Stimulated activated CD4-positive, alpha-beta T cell treated with anti-CD3 and anti-CD28 coated beads, Interleukin-12 subunit alpha, Interleukin-12 subunit beta, amount 100 ng/mL, for 4 hours (primary cell): ENCODE results near the gene STX8.
A peak's percentile ranks its signal among the peaks of the same experiment; 100 is the strongest.

Experiments
- DNase-seq: peaks from one replicate; pipeline ENCODE4 v3.0.0-alpha.2; 2020

STX8 gene

GRCh38 chr17:9334536-9335446 lies 240.8 kb downstream of the STX8 start:
- no peak for DNase-seq

- no peak for DNase-seq
Observed at GRCh38 chr17:9332132-9332494, 243.5 kb downstream of the STX8 start.

- DNase-seq, result no peak
Observed at GRCh38 chr17:9331279-9332131, 244.1 kb downstream of the STX8 start.

- no peak for DNase-seq
Observed at GRCh38 chr17:9330611-9331271, 244.9 kb downstream of the STX8 start.

- DNase-seq, result no peak
Observed at GRCh38 chr17:9330141-9330540, 245.5 kb downstream of the STX8 start.

- no peak for DNase-seq
Observed at GRCh38 chr17:9329251-9329921, 246.2 kb downstream of the STX8 start.

GRCh38 chr17:9324864-9325263 lies 250.8 kb downstream of the STX8 start:
- no peak for DNase-seq

- DNase-seq, result no peak
Observed at GRCh38 chr17:9322326-9322725, 253.3 kb downstream of the STX8 start.

GRCh38 chr17:9321890-9322289 lies 253.7 kb downstream of the STX8 start:
- DNase-seq, result no peak

GRCh38 chr17:9315360-9315759 lies 260.3 kb downstream of the STX8 start:
- no peak for DNase-seq

GRCh38 chr17:9313346-9313745 lies 262.3 kb downstream of the STX8 start:
- DNase-seq, result no peak

- no peak for DNase-seq
Observed at GRCh38 chr17:9309216-9309615, 266.4 kb downstream of the STX8 start.

- DNase-seq, result no peak
Observed at GRCh38 chr17:9308069-9308468, 267.6 kb downstream of the STX8 start.

- DNase-seq, result no peak
Observed at GRCh38 chr17:9307313-9307998, 268.2 kb downstream of the STX8 start.

- no peak for DNase-seq
Observed at GRCh38 chr17:9306086-9306485, 269.5 kb downstream of the STX8 start.

- no peak for DNase-seq
Observed at GRCh38 chr17:9299695-9300094, 275.9 kb downstream of the STX8 start.

GRCh38 chr17:9298776-9299295 lies 276.8 kb downstream of the STX8 start:
- DNase-seq, result no peak

- DNase-seq, result no peak
Observed at GRCh38 chr17:9298135-9298534, 277.5 kb downstream of the STX8 start.

GRCh38 chr17:9294661-9295210 lies 280.9 kb downstream of the STX8 start:
- no peak for DNase-seq

- DNase-seq, result no peak
Observed at GRCh38 chr17:9292561-9292941, 283.1 kb downstream of the STX8 start.

GRCh38 chr17:9291912-9292560 lies 283.6 kb downstream of the STX8 start:
- peak; percentile 47 for DNase-seq
